Bronchial epithelial cell (primary cell): ENCODE measurements around the gene TCFL5. TPM values are rescaled to one million over a fixed set of nuclear protein-coding genes. Genes with fewer than 3 reads are reported as not detected.

Experiments
- DNase-seq: peaks from one replicate; pipeline ENCODE4 v3.0.0-alpha.2; 2010; ENCODE audit warnings: low read depth
- FAIRE-seq: peaks from 2 replicates; lab custom pipeline; 2011; peaks lifted over from hg19 to GRCh38; lab: Jason Lieb, UNC
- H3K27me3 ChIP-seq: 2 replicates; pipeline ENCODE4 v1.5.1; 2011; ENCODE audit warnings: low read length; ENCODE audit not compliant: control insufficient read depth, insufficient read depth
- H3K36me3 ChIP-seq: 2 replicates; pipeline ENCODE4 v1.5.1; 2011; ENCODE audit warnings: low read length; ENCODE audit not compliant: control insufficient read depth, insufficient read depth
- H3K4me3 ChIP-seq: 2 replicates; pipeline ENCODE4 v1.5.1; 2011; ENCODE audit warnings: mild to moderate bottlenecking, low read depth, low read length, control low read depth
- total RNA-seq: library from RNA; depleted of rRNA; stranded (reverse); fragments of >200 nt; gene quantifications from 2 replicates; pipeline ENCODE4 v1.2.1, GENCODE V29; 2014
- TF ChIP-seq, protein P1 (sequence below): IDR thresholded peaks from 2 replicates; pipeline ENCODE4 v1.5.1; 2011; ENCODE audit warnings: mild to moderate bottlenecking, moderate library complexity, low read length, control low read depth, inconsistent platforms; ENCODE audit not compliant: insufficient read depth, severe bottlenecking

Gene TCFL5
- total RNA-seq, 1 donor from 2014 or later = 14.5 TPM

DNA sequence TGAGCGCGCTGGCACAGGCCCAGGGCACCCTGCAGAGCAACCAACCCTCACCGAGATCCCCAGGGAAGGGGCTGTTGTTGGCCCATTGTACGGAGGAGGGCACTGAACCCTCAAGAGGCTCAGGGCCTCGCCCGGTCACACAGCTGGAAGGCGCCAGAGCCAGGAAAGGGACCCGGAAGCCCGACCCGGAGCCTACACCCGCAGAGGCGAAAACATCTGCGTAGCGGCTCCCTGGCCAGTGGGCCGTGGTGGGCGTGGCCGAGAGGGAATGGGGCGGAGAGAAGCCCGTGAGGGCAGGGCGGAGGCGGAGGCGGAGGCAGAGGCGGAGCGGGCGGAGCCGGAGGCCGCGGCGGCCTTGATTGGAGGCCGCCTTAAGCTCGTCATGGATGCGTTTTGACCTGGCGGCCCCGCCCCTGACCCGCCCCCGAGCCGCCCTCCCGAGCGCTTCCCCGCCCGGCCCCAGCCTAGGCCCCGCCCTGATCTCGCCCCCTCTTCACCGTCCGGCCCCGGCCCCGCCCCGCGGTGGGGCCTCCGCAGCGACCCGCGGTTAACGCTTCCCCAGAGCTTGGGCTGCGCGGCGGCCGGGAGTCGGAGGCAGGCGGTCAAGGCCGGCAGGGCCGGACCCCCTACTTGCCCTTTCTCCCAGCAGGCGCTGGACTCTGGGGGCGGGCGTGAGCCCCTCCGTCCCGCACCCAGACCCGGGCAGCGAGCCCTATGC lies 67.5 kb downstream of the TCFL5 start:
- DNase-seq = peak; percentile 78
- TF ChIP-seq, protein P1, sequence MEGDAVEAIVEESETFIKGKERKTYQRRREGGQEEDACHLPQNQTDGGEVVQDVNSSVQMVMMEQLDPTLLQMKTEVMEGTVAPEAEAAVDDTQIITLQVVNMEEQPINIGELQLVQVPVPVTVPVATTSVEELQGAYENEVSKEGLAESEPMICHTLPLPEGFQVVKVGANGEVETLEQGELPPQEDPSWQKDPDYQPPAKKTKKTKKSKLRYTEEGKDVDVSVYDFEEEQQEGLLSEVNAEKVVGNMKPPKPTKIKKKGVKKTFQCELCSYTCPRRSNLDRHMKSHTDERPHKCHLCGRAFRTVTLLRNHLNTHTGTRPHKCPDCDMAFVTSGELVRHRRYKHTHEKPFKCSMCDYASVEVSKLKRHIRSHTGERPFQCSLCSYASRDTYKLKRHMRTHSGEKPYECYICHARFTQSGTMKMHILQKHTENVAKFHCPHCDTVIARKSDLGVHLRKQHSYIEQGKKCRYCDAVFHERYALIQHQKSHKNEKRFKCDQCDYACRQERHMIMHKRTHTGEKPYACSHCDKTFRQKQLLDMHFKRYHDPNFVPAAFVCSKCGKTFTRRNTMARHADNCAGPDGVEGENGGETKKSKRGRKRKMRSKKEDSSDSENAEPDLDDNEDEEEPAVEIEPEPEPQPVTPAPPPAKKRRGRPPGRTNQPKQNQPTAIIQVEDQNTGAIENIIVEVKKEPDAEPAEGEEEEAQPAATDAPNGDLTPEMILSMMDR = no peak
- Histone ChIP-seq H3K27me3 (peaks cover 1% of the 10 kb centered on the region), H3K4me3 (peak overlapping the region; percentile 58), H3K36me3 (peaks cover 3% of the 10 kb centered on the region)
- FAIRE-seq = no peak

DNA sequence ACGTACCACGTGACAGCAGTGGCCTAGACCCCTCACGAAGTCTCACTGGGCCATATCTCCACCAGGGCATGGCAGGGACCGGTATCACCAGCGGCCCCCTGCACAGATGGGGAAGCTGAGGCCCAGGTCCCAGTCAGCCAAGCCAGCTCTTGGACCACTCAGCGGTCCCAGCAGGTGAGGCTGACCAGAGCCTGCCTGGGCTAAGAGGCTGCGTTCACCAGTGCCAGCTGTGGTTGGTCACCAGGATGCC lies 67.9 kb downstream of the TCFL5 start:
- DNase-seq (no peak), FAIRE-seq (no peak)
- peaks cover 2% of the 10 kb centered on the region for H3K36me3 ChIP-seq
- TF ChIP-seq, protein P1 = no peak
- H3K4me3 ChIP-seq = peak overlapping the region; percentile 34
- H3K27me3 ChIP-seq = peaks cover 6% of the 10 kb centered on the region

DNA sequence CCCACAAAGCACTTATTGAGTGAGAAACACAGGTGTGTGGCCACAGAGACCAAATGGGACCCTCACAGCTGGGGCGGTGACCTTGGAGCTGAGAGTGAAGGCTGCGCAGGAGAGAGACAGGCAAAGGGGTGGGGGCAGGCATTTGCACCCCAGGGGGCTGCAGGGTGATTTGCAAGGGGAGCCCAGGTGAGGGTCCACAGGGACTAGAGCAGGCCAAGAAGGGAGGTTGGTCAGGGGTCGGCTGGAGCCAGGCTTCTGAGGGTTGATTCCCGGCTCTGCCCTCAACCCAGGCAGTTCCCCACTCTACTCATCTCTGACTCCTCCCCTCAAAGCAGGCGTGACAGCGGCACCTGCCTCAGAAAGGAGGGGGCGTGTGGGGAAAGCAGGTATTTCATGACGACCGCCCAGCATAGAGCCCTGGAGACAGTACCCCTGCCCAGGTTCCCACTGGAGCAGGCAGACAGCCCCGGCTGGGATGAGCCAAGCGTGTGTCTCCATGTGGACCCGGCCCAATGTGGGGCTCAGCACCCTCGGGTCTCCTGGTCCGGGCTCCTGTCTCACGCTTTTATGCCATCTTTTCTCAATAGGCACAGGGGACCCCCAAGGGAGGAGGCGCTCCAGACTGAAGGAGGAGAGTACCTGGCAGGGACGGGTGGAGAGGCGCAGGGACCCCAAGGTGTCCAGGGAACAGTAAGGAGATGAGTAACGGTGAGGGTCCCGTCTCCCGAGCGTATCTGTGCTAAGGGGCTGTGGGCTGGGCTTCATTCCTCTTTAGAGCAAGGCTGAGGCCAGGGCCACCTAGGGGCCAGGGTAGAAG lies 68.5 kb downstream of the TCFL5 start:
- TF ChIP-seq, protein P1 = no peak
- Histone ChIP-seq H3K27me3 (peaks cover 6% of the 10 kb centered on the region), H3K36me3 (no peaks in the 10 kb centered on the region), H3K4me3 (no peak overlapping the region)
- FAIRE-seq (no peak), DNase-seq (no peak)

DNA sequence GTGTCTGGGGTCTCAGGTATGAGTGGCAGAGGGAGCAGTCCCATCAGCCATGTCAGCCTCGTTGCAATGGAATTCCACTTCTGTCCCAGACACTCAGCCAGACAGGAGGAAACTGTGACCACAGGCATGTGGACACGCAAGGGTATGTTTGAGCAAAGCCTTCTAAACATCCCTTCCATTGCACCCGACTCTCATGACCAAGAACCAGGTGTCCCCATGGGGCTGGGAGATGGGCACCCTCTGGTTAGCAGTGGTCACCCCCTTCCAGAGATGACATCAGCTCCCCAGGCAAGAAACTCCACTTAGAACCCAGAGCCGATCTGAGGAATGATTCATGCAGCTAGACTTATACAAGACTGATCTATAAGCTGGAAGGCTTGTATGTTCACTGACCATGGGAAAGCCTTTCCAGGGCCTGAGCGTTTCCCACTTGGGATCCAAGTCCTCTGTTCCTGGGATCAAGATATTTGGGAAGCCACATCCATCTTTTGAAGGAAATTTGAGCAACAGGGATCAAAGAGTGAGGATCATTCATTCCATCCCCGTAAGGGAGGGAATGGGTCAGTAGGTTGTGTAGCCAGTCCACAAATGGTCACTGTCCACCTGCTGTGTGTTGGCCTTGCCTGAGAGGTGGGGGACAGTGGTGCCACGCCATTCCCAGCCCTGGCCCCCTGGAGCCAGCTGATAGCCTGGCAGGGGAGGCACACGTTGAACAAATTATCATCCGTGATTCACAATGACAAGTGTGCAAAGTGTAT lies 69.3 kb downstream of the TCFL5 start:
- FAIRE-seq (no peak), DNase-seq (peak; percentile 50)
- no peaks in the 10 kb centered on the region for H3K36me3 ChIP-seq

DNA sequence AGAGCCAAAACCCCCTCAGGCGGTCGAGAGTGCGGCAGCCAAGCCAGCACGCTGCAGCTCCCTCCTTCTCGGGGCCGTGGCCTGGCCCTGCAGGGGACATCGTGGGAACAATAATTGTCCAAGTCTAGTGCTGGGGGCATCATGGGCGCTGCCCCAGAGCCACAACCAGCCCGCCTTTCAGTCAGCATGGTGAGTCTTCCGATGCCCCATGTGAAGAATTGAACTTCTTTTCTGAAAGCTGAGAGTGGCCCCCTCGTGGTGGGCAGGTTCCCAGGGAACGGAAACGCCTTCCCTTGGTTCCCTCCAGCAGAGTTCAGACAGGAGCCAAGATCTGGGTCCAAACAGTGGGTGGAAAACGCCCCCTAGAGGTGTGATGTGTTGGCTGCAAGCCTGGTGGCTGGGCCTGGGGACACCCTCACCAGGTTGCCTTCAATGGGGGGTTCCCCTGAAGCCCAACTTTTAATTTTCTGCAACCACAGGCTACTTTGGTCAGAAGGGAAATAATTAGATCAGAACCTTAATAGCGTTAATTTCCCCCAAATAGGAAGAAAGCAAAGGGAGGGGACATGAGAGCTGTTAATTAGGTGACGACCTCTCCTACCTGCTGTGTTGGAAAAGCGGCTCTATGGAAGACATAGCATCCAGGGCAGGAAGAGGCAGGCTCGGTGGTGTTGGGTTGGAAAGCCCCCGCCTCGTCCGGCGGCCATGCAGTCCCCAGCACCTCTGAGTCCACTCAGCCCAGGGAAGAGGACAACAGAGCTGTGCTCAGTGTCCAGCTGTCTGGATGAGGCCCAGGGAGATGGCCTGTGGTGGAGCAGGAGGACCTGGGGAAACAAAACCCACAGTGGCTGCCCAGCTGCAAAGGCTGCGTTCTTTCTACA lies 70.1 kb downstream of the TCFL5 start:
- TF ChIP-seq, protein P1 = peak; percentile 95
- Histone ChIP-seq H3K4me3 (no peak overlapping the region), H3K36me3 (no peaks in the 10 kb centered on the region), H3K27me3 (peaks cover 9% of the 10 kb centered on the region)
- FAIRE-seq = no peak
- peak; percentile 74 for DNase-seq

More for the DNA sequence above, 69.3 kb downstream of the TCFL5 start:
- no peak overlapping the region for H3K4me3 ChIP-seq
- TF ChIP-seq, protein P1 = no peak
- H3K27me3 ChIP-seq = peaks cover 9% of the 10 kb centered on the region

Other genes with a start within 250 kb of the TCFL5 start
- 1.6 and 4.7 TPM in 2 replicates for gene SLCO4A1, start 219.3 kb downstream of the TCFL5 start, total RNA-seq
- not detected in 2 replicates for gene NTSR1, start 153.0 kb downstream of the TCFL5 start, total RNA-seq
- 20.6 and 22.9 TPM in 2 replicates for gene MRGBP, start 65.3 kb downstream of the TCFL5 start, total RNA-seq
- 16.1 and 17.8 TPM in 2 replicates for gene OGFR, start 57.0 kb downstream of the TCFL5 start, total RNA-seq
- gene COL9A3, start 44.8 kb downstream of the TCFL5 start, total RNA-seq = not detected in 2 replicates
- gene DIDO1, start 64.7 kb upstream of the TCFL5 start, total RNA-seq = 26.9 and 31.6 TPM in 2 replicates
- 69.2 and 71.2 TPM in 2 replicates for gene GID8, start 76.3 kb upstream of the TCFL5 start, total RNA-seq
- 0.13 and 0.53 TPM in 2 replicates for gene SLC17A9, start 90.9 kb upstream of the TCFL5 start, total RNA-seq
- gene BHLHE23, start 145.1 kb upstream of the TCFL5 start, total RNA-seq = not detected in 2 replicates